ENCODE data around the gene FUOM.

DNA sequence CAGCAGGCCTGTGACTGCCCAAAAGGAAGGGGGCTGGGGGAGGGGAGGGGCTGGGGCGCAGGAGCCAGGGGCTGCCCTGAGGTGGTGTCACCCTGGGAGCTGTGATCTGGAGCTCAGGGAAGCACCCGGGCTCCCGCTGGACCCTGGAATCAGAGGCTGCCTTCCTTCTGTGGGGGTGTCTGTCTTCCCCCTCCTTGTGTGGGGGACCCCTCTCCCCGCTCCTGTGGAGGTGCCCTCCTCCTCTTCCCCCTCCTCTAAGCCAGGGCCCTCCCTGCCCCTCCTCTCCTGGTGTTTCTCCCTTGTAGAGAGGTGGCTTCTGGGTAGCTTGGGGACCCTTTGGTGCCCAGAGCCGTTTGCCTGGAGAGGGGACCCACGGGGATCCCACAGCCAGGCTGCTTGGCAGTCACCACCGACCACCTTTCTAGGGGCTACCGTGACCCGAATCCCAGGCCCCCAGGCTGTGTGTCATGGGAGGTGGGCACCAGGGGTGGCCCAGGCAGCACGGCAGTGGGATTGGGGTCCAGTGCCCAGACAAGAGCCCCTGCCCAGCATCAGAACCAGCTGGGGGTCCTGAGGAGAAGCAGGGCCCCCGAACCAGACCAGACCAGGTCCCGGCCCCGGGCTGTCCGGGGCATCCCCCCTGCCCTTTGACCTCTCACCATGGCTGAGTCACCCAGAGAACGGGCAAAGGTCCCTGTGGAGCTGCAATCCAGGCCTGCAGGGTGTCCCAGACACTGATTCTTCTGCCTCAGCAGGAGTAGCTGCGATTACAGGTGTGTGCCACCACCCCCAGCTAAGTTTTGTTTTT is 9.9 kb downstream of the FUOM start:
- no peak for TF ChIP-seq SMC3 (IDR thresholded peaks at IDR 0.05; ENCODE audit: low read depth, low read length)
- TF ChIP-seq RFX5 (IDR thresholded peaks at IDR 0.05; ENCODE audit: low read depth, low read length): no peak
- no peak for TF ChIP-seq POLR2A (IDR thresholded peaks at IDR 0.05; ENCODE audit: low read depth, low read length)
- TF ChIP-seq, protein P1, sequence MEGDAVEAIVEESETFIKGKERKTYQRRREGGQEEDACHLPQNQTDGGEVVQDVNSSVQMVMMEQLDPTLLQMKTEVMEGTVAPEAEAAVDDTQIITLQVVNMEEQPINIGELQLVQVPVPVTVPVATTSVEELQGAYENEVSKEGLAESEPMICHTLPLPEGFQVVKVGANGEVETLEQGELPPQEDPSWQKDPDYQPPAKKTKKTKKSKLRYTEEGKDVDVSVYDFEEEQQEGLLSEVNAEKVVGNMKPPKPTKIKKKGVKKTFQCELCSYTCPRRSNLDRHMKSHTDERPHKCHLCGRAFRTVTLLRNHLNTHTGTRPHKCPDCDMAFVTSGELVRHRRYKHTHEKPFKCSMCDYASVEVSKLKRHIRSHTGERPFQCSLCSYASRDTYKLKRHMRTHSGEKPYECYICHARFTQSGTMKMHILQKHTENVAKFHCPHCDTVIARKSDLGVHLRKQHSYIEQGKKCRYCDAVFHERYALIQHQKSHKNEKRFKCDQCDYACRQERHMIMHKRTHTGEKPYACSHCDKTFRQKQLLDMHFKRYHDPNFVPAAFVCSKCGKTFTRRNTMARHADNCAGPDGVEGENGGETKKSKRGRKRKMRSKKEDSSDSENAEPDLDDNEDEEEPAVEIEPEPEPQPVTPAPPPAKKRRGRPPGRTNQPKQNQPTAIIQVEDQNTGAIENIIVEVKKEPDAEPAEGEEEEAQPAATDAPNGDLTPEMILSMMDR (conservative IDR thresholded peaks at IDR 0.05; ENCODE audit: low read depth, low read length): no peak
- no peak for TF ChIP-seq FOS (IDR thresholded peaks at IDR 0.05; ENCODE audit: low read depth, low read length)
- TF ChIP-seq RCOR1 (IDR thresholded peaks at IDR 0.05; ENCODE audit: insufficient replicate concordance, low read length): no peak
- TF ChIP-seq CHD1 (IDR thresholded peaks at IDR 0.05; ENCODE audit: low read depth, low read length): no peak
- TF ChIP-seq MXI1 (IDR thresholded peaks at IDR 0.05; ENCODE audit: borderline replicate concordance, low read depth, low read length): no peak
- TF ChIP-seq, protein P2, sequence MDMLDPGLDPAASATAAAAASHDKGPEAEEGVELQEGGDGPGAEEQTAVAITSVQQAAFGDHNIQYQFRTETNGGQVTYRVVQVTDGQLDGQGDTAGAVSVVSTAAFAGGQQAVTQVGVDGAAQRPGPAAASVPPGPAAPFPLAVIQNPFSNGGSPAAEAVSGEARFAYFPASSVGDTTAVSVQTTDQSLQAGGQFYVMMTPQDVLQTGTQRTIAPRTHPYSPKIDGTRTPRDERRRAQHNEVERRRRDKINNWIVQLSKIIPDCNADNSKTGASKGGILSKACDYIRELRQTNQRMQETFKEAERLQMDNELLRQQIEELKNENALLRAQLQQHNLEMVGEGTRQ (IDR thresholded peaks at IDR 0.05; ENCODE audit: low read depth, low read length): no peak
- TF ChIP-seq MAFK (IDR thresholded peaks at IDR 0.05; ENCODE audit: low read depth, low read length): no peak
- no peak for TF ChIP-seq CEBPB (IDR thresholded peaks at IDR 0.05; ENCODE audit: low read depth, low read length)
- TF ChIP-seq MAZ (IDR thresholded peaks at IDR 0.05; ENCODE audit: borderline replicate concordance, low read depth, low read length): no peak
- TF ChIP-seq, protein P3, sequence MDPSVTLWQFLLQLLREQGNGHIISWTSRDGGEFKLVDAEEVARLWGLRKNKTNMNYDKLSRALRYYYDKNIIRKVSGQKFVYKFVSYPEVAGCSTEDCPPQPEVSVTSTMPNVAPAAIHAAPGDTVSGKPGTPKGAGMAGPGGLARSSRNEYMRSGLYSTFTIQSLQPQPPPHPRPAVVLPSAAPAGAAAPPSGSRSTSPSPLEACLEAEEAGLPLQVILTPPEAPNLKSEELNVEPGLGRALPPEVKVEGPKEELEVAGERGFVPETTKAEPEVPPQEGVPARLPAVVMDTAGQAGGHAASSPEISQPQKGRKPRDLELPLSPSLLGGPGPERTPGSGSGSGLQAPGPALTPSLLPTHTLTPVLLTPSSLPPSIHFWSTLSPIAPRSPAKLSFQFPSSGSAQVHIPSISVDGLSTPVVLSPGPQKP (IDR thresholded peaks at IDR 0.05; ENCODE audit: borderline replicate concordance, low read depth, low read length): no peak
